Neutrophil (primary cell): Measurements from ENCODE around the gene ABCF1.

Experiments
- H3K27ac ChIP-seq: fragments of 200-600 bp; sonication (generic); 2 replicates; pipeline ENCODE4 v1.5.1; 2016; ENCODE audit warnings: mild to moderate bottlenecking, moderate library complexity
- H3K27me3 ChIP-seq: fragments of 200-600 bp; sonication (generic); 2 replicates; pipeline ENCODE4 v1.6.0; 2016; ENCODE audit warnings: mild to moderate bottlenecking
- H3K36me3 ChIP-seq: fragments of 200-600 bp; sonication (generic); 2 replicates; pipeline ENCODE4 v1.5.1; 2017
- H3K4me1 ChIP-seq, 2 experiments: fragments of 200-600 bp in 1 of 2; sonication (generic) in 1 of 2; 1 replicate in 1 of 2; 2 replicates in 1 of 2; pipeline versions ENCODE4 v1.5.1 to v1.6.1; 2013 to 2016; ENCODE audit warnings: low read depth in 1 of 2, low read length in 1 of 2, mild to moderate bottlenecking in 1 of 2, moderate library complexity in 1 of 2; ENCODE audit not compliant: control insufficient read depth in 1 of 2, insufficient read depth in 1 of 2
- H3K4me3 ChIP-seq, 2 experiments: fragments of 200-600 bp in 1 of 2; sonication (generic) in 1 of 2; 1 replicate in 1 of 2; 2 replicates in 1 of 2; pipeline ENCODE4 v1.5.1; 2013 to 2016; ENCODE audit warnings: low read depth in 1 of 2, low read length in 1 of 2, mild to moderate bottlenecking in 1 of 2, moderate library complexity in 1 of 2
- H3K9me3 ChIP-seq: fragments of 200-600 bp; sonication (generic); 2 replicates; pipeline ENCODE4 v1.5.1; 2016
- TF ChIP-seq, protein P1 (sequence below): fragments of 200-600 bp; sonication (generic); IDR thresholded peaks from 2 replicates; pipeline ENCODE4 v1.5.1; 2016; ENCODE audit warnings: antibody characterized with exemption

The ABCF1 gene

DNA sequence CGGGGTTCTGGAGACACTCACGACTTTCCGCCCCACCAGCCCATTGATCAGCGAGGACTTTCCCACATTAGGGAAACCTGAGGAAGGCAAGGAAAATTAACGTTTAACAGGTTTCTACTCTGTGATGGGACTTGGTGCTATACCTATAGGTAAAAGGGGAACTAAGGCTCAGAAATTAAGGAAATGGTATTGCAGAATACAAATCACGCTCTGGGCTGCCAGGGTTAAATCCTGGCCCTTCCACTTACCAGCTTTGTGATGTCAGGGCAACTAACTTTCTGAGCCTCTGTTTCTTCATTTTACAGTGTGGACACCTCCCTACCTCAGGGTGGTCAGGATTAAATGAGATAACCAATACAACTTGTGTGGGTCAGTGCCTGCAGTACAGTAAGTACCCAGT lies 23.8 kb upstream of the ABCF1 start:
- TF ChIP-seq, protein P1, sequence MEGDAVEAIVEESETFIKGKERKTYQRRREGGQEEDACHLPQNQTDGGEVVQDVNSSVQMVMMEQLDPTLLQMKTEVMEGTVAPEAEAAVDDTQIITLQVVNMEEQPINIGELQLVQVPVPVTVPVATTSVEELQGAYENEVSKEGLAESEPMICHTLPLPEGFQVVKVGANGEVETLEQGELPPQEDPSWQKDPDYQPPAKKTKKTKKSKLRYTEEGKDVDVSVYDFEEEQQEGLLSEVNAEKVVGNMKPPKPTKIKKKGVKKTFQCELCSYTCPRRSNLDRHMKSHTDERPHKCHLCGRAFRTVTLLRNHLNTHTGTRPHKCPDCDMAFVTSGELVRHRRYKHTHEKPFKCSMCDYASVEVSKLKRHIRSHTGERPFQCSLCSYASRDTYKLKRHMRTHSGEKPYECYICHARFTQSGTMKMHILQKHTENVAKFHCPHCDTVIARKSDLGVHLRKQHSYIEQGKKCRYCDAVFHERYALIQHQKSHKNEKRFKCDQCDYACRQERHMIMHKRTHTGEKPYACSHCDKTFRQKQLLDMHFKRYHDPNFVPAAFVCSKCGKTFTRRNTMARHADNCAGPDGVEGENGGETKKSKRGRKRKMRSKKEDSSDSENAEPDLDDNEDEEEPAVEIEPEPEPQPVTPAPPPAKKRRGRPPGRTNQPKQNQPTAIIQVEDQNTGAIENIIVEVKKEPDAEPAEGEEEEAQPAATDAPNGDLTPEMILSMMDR = no peak
- H3K4me3 ChIP-seq = no peak overlapping the region
- peaks cover 10% of the 10 kb centered on the region for H3K36me3 ChIP-seq
- H3K27me3 ChIP-seq = peaks cover 28% of the 10 kb centered on the region
- H3K4me1 ChIP-seq = peaks cover 10 to 11% of the 10 kb centered on the region in 2 experiments
- H3K27ac ChIP-seq = peak overlapping the region; percentile 51
- no peaks in the 10 kb centered on the region for H3K9me3 ChIP-seq

- H3K27ac ChIP-seq = no peak overlapping the region
- no peak overlapping the region for H3K4me3 ChIP-seq
- peaks cover 8 to 9% of the 10 kb centered on the region in 2 experiments for H3K4me1 ChIP-seq
- peaks cover 17% of the 10 kb centered on the region for H3K36me3 ChIP-seq
- TF ChIP-seq, protein P1 = no peak
- H3K27me3 ChIP-seq = peaks cover 19% of the 10 kb centered on the region
- H3K9me3 ChIP-seq = no peaks in the 10 kb centered on the region
Observed at GRCh38 chr6:30548375-30548774, 22.9 kb upstream of the ABCF1 start.

DNA sequence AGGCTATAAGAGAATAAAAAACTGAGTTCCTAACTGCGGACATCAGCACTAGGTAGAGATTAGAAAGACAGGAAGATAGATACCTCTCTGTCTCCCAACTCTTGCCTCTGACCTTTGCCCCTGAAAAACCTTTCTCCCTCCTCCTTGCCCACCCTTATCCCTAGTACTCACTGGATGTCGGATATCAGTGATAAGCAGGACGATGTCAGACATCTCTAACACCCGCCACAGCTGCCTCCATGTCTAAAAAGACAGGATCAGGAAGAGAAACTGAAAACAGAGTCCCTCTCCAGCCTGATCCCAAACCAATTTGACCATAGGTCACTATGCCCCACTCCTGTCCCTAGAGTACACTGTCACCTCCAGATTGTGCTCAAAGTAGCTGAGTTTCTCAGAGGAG lies 16.8 kb upstream of the ABCF1 start:
- no peak overlapping the region for H3K27ac ChIP-seq

DNA sequence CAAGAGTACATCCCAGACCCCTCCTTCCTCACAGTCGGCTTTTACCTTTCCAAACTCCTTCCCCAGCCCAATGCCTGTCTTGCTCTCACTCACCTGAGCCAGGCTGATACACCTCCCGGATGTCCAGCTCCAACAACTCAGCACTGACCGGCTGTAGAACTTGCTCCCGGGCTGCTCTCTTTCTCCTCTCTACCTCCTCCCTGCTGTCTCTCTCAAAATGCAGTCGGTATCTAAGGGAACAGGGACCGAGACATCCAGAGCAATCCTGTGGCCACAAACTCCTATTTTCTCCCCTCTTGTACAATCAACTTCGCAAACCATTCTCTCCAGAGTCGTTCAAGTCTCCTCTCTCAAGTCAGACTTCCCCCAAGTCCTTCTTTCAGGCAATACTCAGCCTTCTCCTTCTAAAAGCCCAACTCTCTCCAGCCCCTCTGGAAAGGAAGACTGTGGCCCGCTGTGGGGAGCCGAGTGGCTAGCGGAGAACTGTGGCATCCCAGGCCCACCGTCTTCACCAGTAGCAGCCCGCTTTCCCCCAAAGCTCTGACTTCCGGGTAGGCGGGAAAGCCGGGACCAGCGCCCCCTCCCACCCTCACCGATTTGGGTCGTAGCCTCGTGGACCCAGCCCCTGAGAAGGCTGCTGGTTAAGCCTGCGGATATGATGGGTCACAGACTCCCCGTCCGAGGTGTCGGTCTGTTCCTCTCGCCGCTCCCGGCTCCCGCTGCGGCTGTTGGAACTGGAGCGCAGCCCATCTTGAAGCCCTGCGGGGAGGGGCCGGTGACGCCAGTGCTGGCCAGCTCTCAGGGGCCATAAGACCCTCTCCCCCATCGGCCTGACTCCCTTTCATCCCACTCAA lies 16.1 kb upstream of the ABCF1 start:
- Histone ChIP-seq H3K4me1 (peaks cover 23% of the 10 kb centered on the region in 2 experiments), H3K36me3 (peaks cover 17% of the 10 kb centered on the region), H3K27me3 (peaks cover 6% of the 10 kb centered on the region), H3K27ac (peak overlapping the region; percentile 99), H3K9me3 (no peaks in the 10 kb centered on the region), H3K4me3 (peak overlapping the region; percentile 95 to 100)
- TF ChIP-seq, protein P1 = no peak

More for the DNA sequence above, 16.8 kb upstream of the ABCF1 start:
- H3K36me3 ChIP-seq = peaks cover 17% of the 10 kb centered on the region
- H3K27me3 ChIP-seq = peaks cover 6% of the 10 kb centered on the region
- TF ChIP-seq, protein P1 = no peak
- H3K4me3 ChIP-seq = no peak overlapping the region
- H3K9me3 ChIP-seq = no peaks in the 10 kb centered on the region
- H3K4me1 ChIP-seq = peaks cover 23% of the 10 kb centered on the region in 2 experiments

DNA sequence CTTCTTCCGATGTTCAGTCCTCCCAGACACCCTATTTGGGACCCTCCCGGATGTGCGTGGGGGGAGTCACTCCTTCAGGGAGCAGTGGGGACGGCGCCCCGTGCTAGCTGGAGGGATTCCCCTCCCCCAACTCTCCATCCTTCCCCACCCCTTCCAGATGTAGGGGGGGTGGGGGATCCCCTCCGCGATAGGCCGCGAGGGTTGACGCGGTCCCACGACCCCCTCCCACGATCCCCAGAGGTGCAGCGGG lies 15.5 kb upstream of the ABCF1 start:
- no peaks in the 10 kb centered on the region for H3K9me3 ChIP-seq
- peaks cover 6% of the 10 kb centered on the region for H3K27me3 ChIP-seq
- peaks cover 23% of the 10 kb centered on the region in 2 experiments for H3K4me1 ChIP-seq
- H3K36me3 ChIP-seq = peaks cover 17% of the 10 kb centered on the region
- TF ChIP-seq, protein P1 = no peak
- H3K27ac ChIP-seq = peak overlapping the region; percentile 99
- H3K4me3 ChIP-seq = peak overlapping the region; percentile 95 to 100
